SK-N-SH (cell line): ENCODE data around the gene DYNC2H1. TPM values are rescaled to one million over a fixed set of nuclear protein-coding genes. Genes with fewer than 3 reads are reported as not detected.
"Not testable (repeated sequence)": the region's sequence is repeated elsewhere in the genome, so short reads cannot be mapped to it uniquely, and the experiment has no call there.

Experiments used
- CTCF ChIA-PET: fragments of 300-600, 350-600 bp; formaldehyde crosslinking; extraction: SDS; loops from one replicate; lab custom pipeline; 2021; lab: Yijun Ruan, JAX
- POLR2A ChIA-PET: fragments of 350-600 bp; sonication (Branson Sonifier 250); formaldehyde crosslinking; extraction: SDS; loops from one replicate; lab custom pipeline; 2020; ENCODE audit warnings: antibody characterized with exemption, inconsistent platforms; lab: Yijun Ruan, JAX
- DNase-seq: peaks from one replicate; pipeline ENCODE4 v3.0.0; 2012
- H2AFZ ChIP-seq: fragments of 200-600 bp; sonication (generic); 2 replicates; pipeline ENCODE4 v1.8.1; 2016; ENCODE audit warnings: antibody characterized with exemption, mild to moderate bottlenecking, low read depth
- H3F3A ChIP-seq: fragments of 200-600 bp; sonication (generic); replicated peaks from 2 replicates; pipeline ENCODE3; 2016; ENCODE audit warnings: antibody characterized with exemption, mild to moderate bottlenecking; ENCODE audit not compliant: insufficient read depth
- H3K27ac ChIP-seq, 2 experiments: fragments of 200-500 bp in 1 of 2; fragments of 200-600 bp in 1 of 2; sonication (Bioruptor generic) in 1 of 2; sonication (generic), shearing (Covaris generic) in 1 of 2; 2 replicates each; pipeline versions ENCODE4 v1.5.1 to v1.6.1; 2014 to 2016; ENCODE audit warnings: low read depth in 2 of 2, inconsistent platforms in 1 of 2, low read length in 1 of 2, mild to moderate bottlenecking in 1 of 2, mixed read lengths in 1 of 2
- H3K27me3 ChIP-seq: fragments of 200-600 bp; sonication (generic), shearing (Covaris generic); 2 replicates; pipeline ENCODE4 v1.6.1; 2016; ENCODE audit warnings: mixed run types; ENCODE audit not compliant: insufficient read depth
- H3K36me3 ChIP-seq, 2 experiments: fragments of 200-500 bp in 1 of 2; fragments of 200-600 bp in 1 of 2; sonication (Bioruptor generic) in 1 of 2; sonication (generic) in 1 of 2; replicated peaks in 1 of 2; 2 replicates each; pipeline versions ENCODE3 to v1.5.1; 2014 to 2016; ENCODE audit warnings: low read length in 1 of 2, mild to moderate bottlenecking in 1 of 2; ENCODE audit not compliant: insufficient read depth in 2 of 2, control insufficient read depth in 1 of 2
- H3K4me1 ChIP-seq, 2 experiments: fragments of 200-500 bp in 1 of 2; fragments of 200-600 bp in 1 of 2; sonication (Bioruptor generic) in 1 of 2; sonication (generic), shearing (Covaris generic) in 1 of 2; 2 replicates each; pipeline versions ENCODE4 v1.5.1 to v1.6.1; 2014 to 2016; ENCODE audit warnings: low read depth in 1 of 2, low read length in 1 of 2, mixed run types in 1 of 2; ENCODE audit not compliant: insufficient read depth in 2 of 2, control insufficient read depth in 1 of 2
- H3K4me2 ChIP-seq: fragments of 200-600 bp; sonication (generic), shearing (Covaris generic); 2 replicates; pipeline ENCODE4 v1.6.1; 2017; ENCODE audit warnings: mixed run types
- H3K4me3 ChIP-seq, 2 experiments: fragments of 200-500 bp in 1 of 2; fragments of 200-600 bp in 1 of 2; sonication (Bioruptor generic) in 1 of 2; sonication (generic), shearing (Covaris generic) in 1 of 2; 2 replicates each; pipeline versions ENCODE4 v1.5.1 to v1.8.1; 2014 to 2016; ENCODE audit warnings: low read depth in 2 of 2, inconsistent platforms in 1 of 2, low read length in 1 of 2, mild to moderate bottlenecking in 1 of 2, mixed read lengths in 1 of 2, moderate library complexity in 1 of 2
- H3K79me2 ChIP-seq: fragments of 200-600 bp; sonication (generic); 2 replicates; pipeline ENCODE4 v1.8.1; 2017; ENCODE audit warnings: mild to moderate bottlenecking; ENCODE audit not compliant: insufficient read depth
- H3K9ac ChIP-seq: fragments of 200-600 bp; sonication (generic); 2 replicates; pipeline ENCODE4 v1.6.1; 2017; ENCODE audit warnings: mixed run types
- H3K9me2 ChIP-seq: fragments of 200-600 bp; sonication (generic); 2 replicates; pipeline ENCODE4 v1.6.1; 2017; ENCODE audit warnings: mixed run types
- H3K9me3 ChIP-seq: fragments of 200-600 bp; sonication (generic); 2 replicates; pipeline ENCODE4 v1.6.1; 2017; ENCODE audit warnings: mixed run types, mild to moderate bottlenecking, moderate library complexity
- H4K20me1 ChIP-seq: fragments of 200-600 bp; sonication (generic); 2 replicates; pipeline ENCODE4 v1.6.1; 2017; ENCODE audit warnings: mild to moderate bottlenecking, mixed run types; ENCODE audit not compliant: insufficient read depth
- CTCF ChIP-seq: fragments of 200-600 bp; sonication (generic); IDR thresholded peaks from 2 replicates; pipeline ENCODE4 v1.6.1; 2017; ENCODE audit warnings: antibody characterized with exemption, mild to moderate bottlenecking, moderate library complexity
- EP300 ChIP-seq, 2 experiments: IDR thresholded peaks; 2 replicates each; pipeline versions ENCODE4 v1.4.0 to v1.6.1; 2012; ENCODE audit warnings: borderline replicate concordance in 1 of 2, low read depth in 1 of 2, low read length in 1 of 2
- FOXJ3 ChIP-seq: sonication (generic); formaldehyde crosslinking; IDR thresholded peaks from 2 replicates; pipeline ENCODE4 v1.5.1; 2020; ENCODE audit warnings: mild to moderate bottlenecking, missing genetic modification reagents
- GATA2 ChIP-seq: sonication (generic); formaldehyde crosslinking; IDR thresholded peaks from 2 replicates; pipeline ENCODE4 v1.5.0; 2020; ENCODE audit warnings: mild to moderate bottlenecking, missing genetic modification reagents
- NRF1 ChIP-seq: IDR thresholded peaks from 2 replicates; pipeline ENCODE4 v1.6.1; 2012; ENCODE audit warnings: low read depth, mild to moderate bottlenecking, low read length
- POLR2AphosphoS5 ChIP-seq: IDR thresholded peaks from 2 replicates; pipeline ENCODE4 v1.6.1; 2012; ENCODE audit warnings: low read depth, low read length
- RAD21 ChIP-seq: IDR thresholded peaks from 2 replicates; pipeline ENCODE4 v1.6.1; 2012; ENCODE audit warnings: mild to moderate bottlenecking, low read length
- RCOR1 ChIP-seq: fragments of 150-350 bp; IDR thresholded peaks from 2 replicates; pipeline ENCODE4 v1.6.1; 2017; ENCODE audit warnings: antibody characterized with exemption, low read length
- RFX5 ChIP-seq: IDR thresholded peaks from 2 replicates; pipeline ENCODE4 v1.6.1; 2012; ENCODE audit warnings: mild to moderate bottlenecking, improper control_type of control experiment, low read length
- SIN3A ChIP-seq: IDR thresholded peaks from 2 replicates; pipeline ENCODE4 v1.6.1; 2012; ENCODE audit warnings: low read depth, mild to moderate bottlenecking, low read length, moderate library complexity, borderline replicate concordance
- TCF12 ChIP-seq: IDR thresholded peaks from 2 replicates; pipeline ENCODE4 v1.4.0; 2012
- YY1 ChIP-seq: IDR thresholded peaks from 2 replicates; pipeline ENCODE4 v1.4.0; 2012; ENCODE audit warnings: low read depth, mild to moderate bottlenecking
- WGBS: methylation state at CpG from one replicate; pipeline ENCODE4 v1.1.6; 2017; ENCODE audit warnings: low lambda C conversion rate; 5-methylcytosine and 5-hydroxymethylcytosine counted together
- polyA plus RNA-seq, 3 experiments: library from polyadenylated mRNA; depleted of rRNA; stranded (reverse); fragments of >200 nt; gene quantifications; 2 replicates each; pipeline ENCODE4 v1.2.3, GENCODE V29; 2012
- TF ChIP-seq, protein P1 (sequence below): IDR thresholded peaks from 2 replicates; pipeline ENCODE4; 2012

DYNC2H1 gene
- polyA plus RNA-seq, 1 of the 3 experiments (the other 2 are of a cell fraction), result 15.3 TPM

DNA sequence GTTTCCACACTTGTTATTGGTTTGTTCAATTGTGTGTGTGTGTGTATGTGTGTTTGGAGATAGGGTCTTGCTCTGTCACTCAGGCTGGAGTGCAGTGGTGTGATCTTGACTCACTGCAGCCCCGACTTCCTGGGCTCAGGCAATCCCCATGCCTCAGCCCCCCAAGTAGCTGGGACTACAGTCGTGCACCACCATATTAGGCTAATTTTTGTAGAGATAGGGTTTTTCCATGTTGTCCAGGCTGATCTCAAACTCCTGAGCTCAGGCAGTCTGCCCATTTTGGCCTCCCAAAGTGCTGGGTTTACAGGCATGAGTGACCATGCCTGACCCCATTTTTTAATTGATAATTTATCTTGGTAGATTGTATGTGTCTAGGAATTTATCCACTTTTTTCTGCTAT, 263.7 kb downstream of the DYNC2H1 start:
- Histone ChIP-seq H3K9me2 (no peaks in the 10 kb centered on the region), H2AFZ (no peak overlapping the region), H3K27me3 (no peaks in the 10 kb centered on the region), H3K27ac (no peak overlapping the region), H3F3A (no peaks in the 10 kb centered on the region), H3K36me3 (peaks cover 3 to 21% of the 10 kb centered on the region in 2 experiments), H3K9ac (no peak overlapping the region), H3K4me2 (no peak overlapping the region), H3K79me2 (no peaks in the 10 kb centered on the region), H4K20me1 (no peaks in the 10 kb centered on the region), H3K4me1 (peaks cover 2 to 3% of the 10 kb centered on the region in 2 experiments; a peak in 2 of 4 replicates), H3K4me3 (no peak overlapping the region), H3K9me3 (no peaks in the 10 kb centered on the region; the same call in 1 of the 2 replicates)
- TF ChIP-seq NRF1 (no peak), SIN3A (no peak), EP300 (IDR thresholded peaks at IDR 0.05; ENCODE audit: borderline replicate concordance in 1 of 2, low read depth in 1 of 2, low read length in 1 of 2) (no peak), FOXJ3 (CRISPR knock-in tag) (no peak), CTCF (no peak), POLR2AphosphoS5 (no peak), RCOR1 (no peak), RFX5 (no peak), GATA2 (CRISPR knock-in tag) (no peak), TCF12 (no peak), RAD21 (no peak), YY1 (no peak)
- TF ChIP-seq, protein P1, sequence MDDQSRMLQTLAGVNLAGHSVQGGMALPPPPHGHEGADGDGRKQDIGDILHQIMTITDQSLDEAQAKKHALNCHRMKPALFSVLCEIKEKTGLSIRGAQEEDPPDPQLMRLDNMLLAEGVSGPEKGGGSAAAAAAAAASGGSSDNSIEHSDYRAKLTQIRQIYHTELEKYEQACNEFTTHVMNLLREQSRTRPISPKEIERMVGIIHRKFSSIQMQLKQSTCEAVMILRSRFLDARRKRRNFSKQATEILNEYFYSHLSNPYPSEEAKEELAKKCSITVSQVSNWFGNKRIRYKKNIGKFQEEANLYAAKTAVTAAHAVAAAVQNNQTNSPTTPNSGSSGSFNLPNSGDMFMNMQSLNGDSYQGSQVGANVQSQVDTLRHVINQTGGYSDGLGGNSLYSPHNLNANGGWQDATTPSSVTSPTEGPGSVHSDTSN, result no peak
- 54% methylated on average over 2 of the region's 2 CpGs for WGBS
- DNase-seq, result no peak
- CTCF ChIA-PET, result no interaction called here
- POLR2A ChIA-PET, result no interaction called here

DNA sequence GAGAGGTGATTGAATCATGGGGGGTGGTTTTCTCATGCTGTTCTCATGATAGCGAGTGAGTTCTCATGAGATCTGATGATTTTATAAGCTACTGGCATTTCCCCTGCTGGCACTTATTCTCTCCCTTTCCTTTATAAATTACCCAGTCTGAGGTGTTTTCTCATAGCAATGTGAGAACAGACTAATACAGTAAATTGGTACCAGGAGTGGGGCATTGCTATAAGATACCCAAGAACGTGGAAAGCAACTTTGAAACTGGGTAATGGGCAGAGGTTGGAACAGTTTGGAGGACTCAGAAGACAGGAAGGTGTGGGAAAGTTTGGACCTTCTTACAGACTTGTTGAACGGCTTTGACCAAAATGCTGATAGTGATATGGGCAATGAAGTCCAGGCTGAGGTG, 265.0 kb downstream of the DYNC2H1 start:
- POLR2A ChIA-PET, H3F3A ChIP-seq, DNase-seq, H3K27ac ChIP-seq, H3K4me3 ChIP-seq, H3K4me2 ChIP-seq, H3K9me3 ChIP-seq, H3K79me2 ChIP-seq, H4K20me1 ChIP-seq, H3K4me1 ChIP-seq, H3K9ac ChIP-seq, H3K27me3 ChIP-seq, H3K9me2 ChIP-seq, H2AFZ ChIP-seq: not testable (repeated sequence)
- 44% methylated on average over 3 of the region's 3 CpGs for WGBS
- H3K36me3 ChIP-seq, result peaks cover 3 to 14% of the 10 kb centered on the region in 2 experiments
- CTCF ChIA-PET, result interaction anchor here (1.0 kb wide), 1 partner anchor 11 kb away, joined by 3 read pairs; no protein-coding TSS in a partner anchor
